Naive thymus-derived CD4-positive, alpha-beta T cell (primary cell): ENCODE results near the gene LMCD1. TPM values are rescaled to one million over a fixed set of nuclear protein-coding genes. Genes with fewer than 3 reads are reported as not detected.

Experiments
- ATAC-seq: fragments of 150-1000 bp; cut with Tn5 transposase; 2 replicates; pipeline ENCODE4 v1.10.0; 2021; ENCODE audit warnings: mild to moderate bottlenecking, moderate library complexity
- CTCF ChIA-PET: fragments of 350-600 bp; sonication (Branson Sonifier 250); formaldehyde crosslinking; loops from one replicate; lab custom pipeline; 2021; ENCODE audit warnings: antibody characterized with exemption; lab: Charles Lee
- POLR2A ChIA-PET: fragments of 350-600 bp; sonication (Branson Sonifier 250); formaldehyde crosslinking; loops from one replicate; lab custom pipeline; 2021; ENCODE audit warnings: antibody characterized with exemption, inconsistent platforms; lab: Charles Lee
- DNase-seq, 9 donors: peaks; one replicate each; pipeline versions ENCODE4 v3.0.0 to v3.0.0-alpha.2; 2020 to 2022; ENCODE audit warnings: mixed read lengths in 1 of 9
- H3K27ac ChIP-seq: one replicate; pipeline ENCODE4 v1.7.0; 2013; ENCODE audit warnings: mild to moderate bottlenecking, low read depth, low read length, moderate library complexity
- H3K27me3 ChIP-seq, 2 donors: one replicate each; pipeline ENCODE4 v1.7.0; 2013; ENCODE audit warnings: low read length in 2 of 2, mild to moderate bottlenecking in 2 of 2, moderate library complexity in 2 of 2; ENCODE audit not compliant: control insufficient read depth in 2 of 2, insufficient read depth in 2 of 2
- H3K36me3 ChIP-seq, 3 experiments: 1 replicate in 2 of 3; 2 replicates in 1 of 3; pipeline ENCODE4 v1.7.0; 2013; ENCODE audit warnings: low read length in 3 of 3, mild to moderate bottlenecking in 3 of 3, moderate library complexity in 1 of 3; ENCODE audit not compliant: insufficient read depth in 3 of 3, control insufficient read depth in 2 of 3
- H3K4me1 ChIP-seq, 2 donors: one replicate each; pipeline ENCODE4 v1.7.0; 2013; ENCODE audit warnings: low read length in 2 of 2, mild to moderate bottlenecking in 2 of 2, moderate library complexity in 1 of 2; ENCODE audit not compliant: control insufficient read depth in 2 of 2, insufficient read depth in 2 of 2
- H3K4me3 ChIP-seq: 2 replicates; pipeline ENCODE4 v1.7.0; 2013; ENCODE audit warnings: mild to moderate bottlenecking, low read length
- H3K9me3 ChIP-seq, 3 experiments: 1 replicate in 2 of 3; 2 replicates in 1 of 3; pipeline ENCODE4 v1.7.0; 2013; ENCODE audit warnings: low read length in 3 of 3; ENCODE audit not compliant: control insufficient read depth in 2 of 3
- H3K27ac Mint-ChIP-seq, 9 donors: one replicate each; pipeline ENCODE4 v1.8.0; 2020 to 2022; ENCODE audit warnings: mixed read lengths in 9 of 9, mild to moderate bottlenecking in 8 of 9, moderate library complexity in 5 of 9, inconsistent platforms in 2 of 9
- H3K27me3 Mint-ChIP-seq, 5 donors: one replicate each; pipeline ENCODE4 v1.8.0; 2021 to 2022; ENCODE audit warnings: mixed read lengths in 5 of 5, mild to moderate bottlenecking in 1 of 5
- H3K36me3 Mint-ChIP-seq, 5 donors: one replicate each; pipeline ENCODE4 v1.8.0; 2020 to 2022; ENCODE audit warnings: mixed read lengths in 5 of 5, mild to moderate bottlenecking in 3 of 5, inconsistent platforms in 1 of 5
- H3K4me1 Mint-ChIP-seq, 7 donors: one replicate each; pipeline ENCODE4 v1.8.0; 2020 to 2022; ENCODE audit warnings: mixed read lengths in 7 of 7, mild to moderate bottlenecking in 3 of 7, inconsistent platforms in 1 of 7
- H3K4me3 Mint-ChIP-seq, 10 donors: one replicate each; pipeline ENCODE4 v1.8.0; 2020 to 2022; ENCODE audit warnings: mild to moderate bottlenecking in 10 of 10, mixed read lengths in 10 of 10, moderate library complexity in 6 of 10, inconsistent platforms in 2 of 10
- H3K9me3 Mint-ChIP-seq, 11 donors: one replicate each; pipeline ENCODE4 v1.8.0; 2020 to 2022; ENCODE audit warnings: mixed read lengths in 11 of 11, mild to moderate bottlenecking in 4 of 11, inconsistent platforms in 1 of 11, moderate library complexity in 1 of 11
- intact Hi-C, 2 donors: fragments of 100-400 bp; cut with micrococcal nuclease; formaldehyde crosslinking; loops; one replicate each; pipeline ENCODE4 v1.15.1; 2023
- polyA plus RNA-seq, 2 donors: library from polyadenylated mRNA; unstranded; fragments of 300-500 nt; fragmentation: Illumina TruSeq; gene quantifications; one replicate each; pipeline ENCODE4 v1.2.3, GENCODE V29; 2021
- total RNA-seq, 6 experiments: library from RNA in 5 of 6; stranded (reverse) in 5 of 6; gene quantifications; 1 replicate in 5 of 6; 2 replicates in 1 of 6; pipeline ENCODE4 v1.2.3 and lab custom pipeline; 2021 to 2026

The LMCD1 gene
- total and polyA plus RNA-seq, 7 experiments from 2014 or later: 0.56 TPM; not detected in 6

GRCh38 chr3:8472549-8472948 lies 29.1 kb upstream of the LMCD1 start:
- Histone ChIP-seq H3K4me3 (no peak overlapping the region), H3K4me1 (no peaks in the 10 kb centered on the region), H3K36me3 (no peaks in the 10 kb centered on the region), H3K27ac (no peak overlapping the region), H3K9me3 (no peaks in the 10 kb centered on the region), H3K27me3 (no peaks in the 10 kb centered on the region)
- Mint-ChIP-seq H3K4me1 (peaks cover 0 to 1% (median 0%) of the 10 kb centered on the region in 7 donors), H3K4me3 (no peak overlapping the region), H3K9me3 (peaks cover 0 to 3% (median 0%) of the 10 kb centered on the region in 11 donors), H3K27me3 (peaks cover 0 to 17% (median 3%) of the 10 kb centered on the region in 5 donors), H3K36me3 (no peaks in the 10 kb centered on the region), H3K27ac (no peak overlapping the region)
- DNase-seq (no peak), ATAC-seq (no peak)
- CTCF ChIA-PET: no interaction called here
- intact Hi-C loops: no loop called here
- POLR2A ChIA-PET: no interaction called here

GRCh38 chr3:8473029-8473428 lies 28.6 kb upstream of the LMCD1 start:
- no peak overlapping the region for H3K4me3 Mint-ChIP-seq
- H3K27ac Mint-ChIP-seq: no peak overlapping the region

GRCh38 chr3:8473990-8474389 lies 27.6 kb upstream of the LMCD1 start:
- Histone ChIP-seq H3K4me1 (no peaks in the 10 kb centered on the region), H3K27me3 (no peaks in the 10 kb centered on the region), H3K4me3 (no peak overlapping the region), H3K27ac (no peak overlapping the region), H3K9me3 (no peaks in the 10 kb centered on the region), H3K36me3 (no peaks in the 10 kb centered on the region)
- no peak overlapping the region for H3K27ac Mint-ChIP-seq
- H3K4me1 Mint-ChIP-seq: peaks cover 0 to 1% (median 0%) of the 10 kb centered on the region in 7 donors
- H3K9me3 Mint-ChIP-seq: peaks cover 0 to 5% (median 0%) of the 10 kb centered on the region in 11 donors
- H3K4me3 Mint-ChIP-seq: no peak overlapping the region
- DNase-seq (no peak), ATAC-seq (no peak)
- H3K27me3 Mint-ChIP-seq: peaks cover 0 to 8% (median 2%) of the 10 kb centered on the region in 5 donors
- POLR2A ChIA-PET: no interaction called here
- intact Hi-C loops: no loop called here
- CTCF ChIA-PET: no interaction called here
- no peaks in the 10 kb centered on the region for H3K36me3 Mint-ChIP-seq

More at GRCh38 chr3:8473029-8473428, 28.6 kb upstream of the LMCD1 start:
- Histone ChIP-seq H3K9me3 (no peaks in the 10 kb centered on the region), H3K4me1 (no peaks in the 10 kb centered on the region), H3K4me3 (no peak overlapping the region), H3K36me3 (no peaks in the 10 kb centered on the region), H3K27ac (no peak overlapping the region), H3K27me3 (no peaks in the 10 kb centered on the region)
- no peak for DNase-seq
- H3K36me3 Mint-ChIP-seq: no peaks in the 10 kb centered on the region
- POLR2A ChIA-PET: no interaction called here
- ATAC-seq: no peak
- peaks cover 0 to 5% (median 0%) of the 10 kb centered on the region in 11 donors for H3K9me3 Mint-ChIP-seq
- intact Hi-C loops: no loop called here
- H3K27me3 Mint-ChIP-seq: peaks cover 0 to 12% (median 3%) of the 10 kb centered on the region in 5 donors
- peaks cover 0 to 1% (median 0%) of the 10 kb centered on the region in 7 donors for H3K4me1 Mint-ChIP-seq
- CTCF ChIA-PET: no interaction called here

GRCh38 chr3:8474991-8475390 lies 26.6 kb upstream of the LMCD1 start:
- Histone ChIP-seq H3K4me3 (no peak overlapping the region), H3K27ac (no peak overlapping the region), H3K4me1 (no peaks in the 10 kb centered on the region), H3K27me3 (no peaks in the 10 kb centered on the region), H3K36me3 (no peaks in the 10 kb centered on the region), H3K9me3 (no peaks in the 10 kb centered on the region)
- ATAC-seq (no peak), DNase-seq (no peak)
- Mint-ChIP-seq H3K27ac (no peak overlapping the region), H3K9me3 (peaks cover 0 to 5% (median 0%) of the 10 kb centered on the region in 11 donors), H3K4me1 (no peaks in the 10 kb centered on the region), H3K27me3 (peaks cover 0 to 5% (median 0%) of the 10 kb centered on the region in 5 donors), H3K36me3 (no peaks in the 10 kb centered on the region), H3K4me3 (no peak overlapping the region)
- POLR2A ChIA-PET: interaction anchor here (0.6 kb wide), 1 partner anchor 9 kb away, joined by 3 read pairs; no protein-coding TSS in a partner anchor
- intact Hi-C loops: no loop called here
- CTCF ChIA-PET: no interaction called here

- ChIA-PET CTCF (no interaction called here), POLR2A (no interaction called here)
- no peaks in the 10 kb centered on the region for H3K36me3 ChIP-seq
- DNase-seq: no peak
- H3K27ac ChIP-seq: no peak overlapping the region
- Mint-ChIP-seq H3K27me3 (peaks cover 0 to 3% (median 0%) of the 10 kb centered on the region in 5 donors), H3K4me3 (no peak overlapping the region), H3K27ac (no peak overlapping the region), H3K36me3 (peaks cover 0 to 3% (median 0%) of the 10 kb centered on the region in 5 donors), H3K4me1 (no peaks in the 10 kb centered on the region), H3K9me3 (peaks cover 0 to 5% (median 0%) of the 10 kb centered on the region in 11 donors)
- H3K9me3 ChIP-seq: no peaks in the 10 kb centered on the region
- H3K4me3 ChIP-seq: no peak overlapping the region
- ATAC-seq: no peak
- H3K27me3 ChIP-seq: no peaks in the 10 kb centered on the region
- no peaks in the 10 kb centered on the region for H3K4me1 ChIP-seq
- intact Hi-C loops: no loop called here
Observed at GRCh38 chr3:8480699-8481098, 20.9 kb upstream of the LMCD1 start.

- H3K36me3 ChIP-seq: no peaks in the 10 kb centered on the region
- H3K4me3 ChIP-seq: no peak overlapping the region
- no peaks in the 10 kb centered on the region for H3K4me1 ChIP-seq
- H3K27me3 Mint-ChIP-seq: no peaks in the 10 kb centered on the region
- CTCF ChIA-PET: no interaction called here
- H3K27me3 ChIP-seq: no peaks in the 10 kb centered on the region
- H3K9me3 Mint-ChIP-seq: peaks cover 0 to 5% (median 0%) of the 10 kb centered on the region in 11 donors
- H3K4me3 Mint-ChIP-seq: no peak overlapping the region
- intact Hi-C loops: no loop called here
- H3K36me3 Mint-ChIP-seq: peaks cover 0 to 3% (median 0%) of the 10 kb centered on the region in 5 donors
- DNase-seq (no peak), ATAC-seq (no peak)
- POLR2A ChIA-PET: no interaction called here
- H3K27ac ChIP-seq: no peak overlapping the region
- no peaks in the 10 kb centered on the region for H3K9me3 ChIP-seq
- H3K4me1 Mint-ChIP-seq: no peaks in the 10 kb centered on the region
- H3K27ac Mint-ChIP-seq: no peak overlapping the region
Observed at GRCh38 chr3:8481380-8481779, 20.2 kb upstream of the LMCD1 start.

- intact Hi-C loops: no loop called here
- ChIA-PET POLR2A (no interaction called here), CTCF (no interaction called here)
- H3K4me3 Mint-ChIP-seq: no peak overlapping the region
- H3K36me3 Mint-ChIP-seq: peaks cover 0 to 3% (median 0%) of the 10 kb centered on the region in 5 donors
- ATAC-seq: no peak
- Histone ChIP-seq H3K4me3 (no peak overlapping the region), H3K9me3 (no peaks in the 10 kb centered on the region), H3K4me1 (no peaks in the 10 kb centered on the region), H3K27me3 (no peaks in the 10 kb centered on the region), H3K36me3 (no peaks in the 10 kb centered on the region), H3K27ac (no peak overlapping the region)
- peaks cover 0 to 4% (median 0%) of the 10 kb centered on the region in 11 donors for H3K9me3 Mint-ChIP-seq
- no peak overlapping the region for H3K27ac Mint-ChIP-seq
- H3K27me3 Mint-ChIP-seq: no peaks in the 10 kb centered on the region
- no peak for DNase-seq
- no peaks in the 10 kb centered on the region for H3K4me1 Mint-ChIP-seq
Observed at GRCh38 chr3:8482263-8482662, 19.4 kb upstream of the LMCD1 start.
